Activated CD8-positive, alpha-beta memory T cell treated with anti-CD3 and anti-CD28 coated beads, Interleukin-2, amount 50 U/mL, for 48 hours (primary cell): ENCODE results near the gene GPR176.
A peak's percentile ranks its signal among the peaks of the same experiment; 100 is the strongest.

Experiments
- DNase-seq: peaks from one replicate; pipeline ENCODE4 v3.0.0-alpha.2; 2020

The GPR176 gene

DNA sequence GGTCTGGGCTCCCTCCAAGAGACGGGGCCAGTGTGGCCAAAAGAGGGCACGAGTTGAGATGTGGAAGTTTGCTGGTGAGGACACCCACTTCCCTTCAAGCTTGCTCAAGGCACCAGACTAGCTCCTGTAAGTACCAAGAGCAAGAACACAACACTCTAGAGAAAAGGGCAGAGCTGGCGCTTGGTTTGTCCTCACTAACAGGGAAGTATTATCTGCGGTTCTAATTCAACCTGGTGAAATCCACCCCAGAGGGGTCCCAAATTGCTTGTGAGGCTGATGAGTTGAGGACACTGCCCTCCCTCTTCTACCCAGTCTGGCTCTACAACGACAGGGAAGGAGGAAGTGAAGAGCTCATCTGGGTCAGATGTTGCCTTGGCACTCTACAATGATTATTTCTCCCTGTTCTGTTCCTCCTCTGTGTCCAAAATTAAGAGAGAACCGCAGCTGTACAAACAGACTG, 120.5 kb downstream of the GPR176 start:
- DNase-seq: no peak

GRCh38 chr15:39798382-39798781, 121.7 kb downstream of the GPR176 start:
- DNase-seq: no peak

DNA sequence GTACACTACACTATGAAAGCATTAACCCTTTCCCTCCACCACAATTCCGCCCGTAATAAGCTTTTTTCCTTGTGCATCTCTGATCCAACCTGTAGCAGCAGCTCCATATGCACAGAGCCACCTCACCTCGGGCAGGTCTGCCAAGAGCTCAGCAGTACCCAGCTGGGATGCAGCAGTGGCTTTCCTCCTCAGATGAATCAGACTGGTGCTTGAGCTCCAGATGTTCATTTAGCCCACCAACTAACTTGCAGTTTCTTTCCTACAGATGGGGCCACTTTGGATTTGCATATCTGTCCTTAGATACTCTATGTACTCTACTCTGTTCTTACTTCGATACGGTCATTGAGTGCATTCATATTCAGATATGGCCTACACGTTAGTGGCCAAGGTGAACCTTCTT, 122.7 kb downstream of the GPR176 start:
- DNase-seq: no peak

- DNase-seq: no peak
Observed at GRCh38 chr15:39796601-39797000, 123.5 kb downstream of the GPR176 start.

- DNase-seq: no peak
Observed at GRCh38 chr15:39795486-39795885, 124.6 kb downstream of the GPR176 start.

DNA sequence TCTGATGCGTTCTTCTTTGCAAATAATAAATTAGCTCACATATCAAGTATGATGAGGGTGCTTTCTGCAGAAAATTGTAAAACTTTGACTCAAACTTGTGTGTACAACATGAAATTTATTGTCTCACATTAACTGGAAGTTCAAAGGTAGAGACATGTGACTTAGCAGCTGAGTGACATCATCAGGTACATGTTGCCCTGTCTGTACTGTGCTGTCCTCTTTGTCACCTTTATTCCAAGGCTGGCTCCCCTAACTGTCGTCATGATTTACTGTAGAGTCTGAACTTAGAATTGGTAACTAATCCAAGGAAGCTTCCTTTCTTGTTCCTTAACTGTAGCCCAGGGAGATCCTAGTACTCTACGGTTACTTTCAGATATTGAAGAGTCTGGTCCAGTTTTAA, 125.1 kb downstream of the GPR176 start:
- no peak for DNase-seq

DNA sequence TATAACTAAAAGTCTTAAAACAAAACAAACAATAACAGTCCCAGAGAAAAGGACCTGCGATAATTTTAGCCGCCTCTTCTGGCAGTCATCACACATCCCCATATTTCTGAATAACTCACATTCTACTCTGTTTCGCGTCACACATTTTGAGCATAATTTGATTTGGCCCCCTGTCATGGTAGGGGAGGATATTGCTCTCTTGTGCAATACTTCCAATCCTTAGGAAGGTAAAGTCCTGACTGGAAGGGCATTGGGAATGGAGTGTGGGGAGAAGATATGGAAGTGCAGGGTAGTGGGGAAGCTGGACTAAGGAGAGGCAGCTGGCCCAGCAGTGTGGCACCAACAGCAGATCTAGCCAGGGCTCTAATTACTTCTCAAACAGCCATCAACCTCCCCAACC, 126.1 kb downstream of the GPR176 start:
- DNase-seq: no peak

GRCh38 chr15:39792844-39793335, 127.2 kb downstream of the GPR176 start:
- DNase-seq: no peak

DNA sequence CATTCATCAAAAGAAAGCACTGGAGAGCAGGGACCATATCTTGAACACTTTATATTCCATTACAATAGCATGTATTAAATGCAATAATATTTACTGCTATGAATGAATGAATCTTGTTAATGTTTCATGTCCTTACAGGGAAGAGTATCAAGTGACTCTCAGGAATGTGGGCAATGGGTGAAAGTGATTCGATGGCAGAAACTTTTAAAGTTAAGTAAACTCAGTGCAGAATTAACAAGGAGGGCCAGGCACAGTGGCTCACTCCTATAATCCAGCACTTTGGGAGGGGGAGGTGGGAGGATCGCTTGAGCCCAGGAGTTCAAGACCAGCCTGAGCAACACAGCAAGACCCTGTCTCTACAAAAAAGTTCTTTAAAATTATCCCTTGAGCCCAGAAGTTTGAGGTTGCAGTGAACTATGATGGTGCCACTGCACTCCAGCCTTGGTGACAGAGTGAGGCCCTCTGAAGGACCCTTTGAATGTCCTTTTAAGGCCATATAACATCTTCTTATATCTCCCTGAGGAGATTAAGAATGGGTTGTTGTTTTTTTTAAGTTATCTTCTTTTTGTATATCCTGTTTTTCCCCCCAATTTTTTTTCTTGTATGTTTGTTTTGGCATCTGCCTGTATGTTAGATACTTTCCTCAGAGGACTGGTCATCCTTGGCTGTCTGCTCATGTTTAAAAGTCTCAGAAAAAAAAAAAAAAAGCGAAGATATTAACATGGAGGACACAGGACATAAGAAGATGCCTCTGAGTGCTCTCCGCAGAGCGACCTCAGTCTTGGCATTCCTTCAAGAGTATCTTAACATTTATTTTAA, 127.8 kb downstream of the GPR176 start:
- no peak for DNase-seq

- no peak for DNase-seq
Observed at GRCh38 chr15:39789736-39790135, 130.3 kb downstream of the GPR176 start.

DNA sequence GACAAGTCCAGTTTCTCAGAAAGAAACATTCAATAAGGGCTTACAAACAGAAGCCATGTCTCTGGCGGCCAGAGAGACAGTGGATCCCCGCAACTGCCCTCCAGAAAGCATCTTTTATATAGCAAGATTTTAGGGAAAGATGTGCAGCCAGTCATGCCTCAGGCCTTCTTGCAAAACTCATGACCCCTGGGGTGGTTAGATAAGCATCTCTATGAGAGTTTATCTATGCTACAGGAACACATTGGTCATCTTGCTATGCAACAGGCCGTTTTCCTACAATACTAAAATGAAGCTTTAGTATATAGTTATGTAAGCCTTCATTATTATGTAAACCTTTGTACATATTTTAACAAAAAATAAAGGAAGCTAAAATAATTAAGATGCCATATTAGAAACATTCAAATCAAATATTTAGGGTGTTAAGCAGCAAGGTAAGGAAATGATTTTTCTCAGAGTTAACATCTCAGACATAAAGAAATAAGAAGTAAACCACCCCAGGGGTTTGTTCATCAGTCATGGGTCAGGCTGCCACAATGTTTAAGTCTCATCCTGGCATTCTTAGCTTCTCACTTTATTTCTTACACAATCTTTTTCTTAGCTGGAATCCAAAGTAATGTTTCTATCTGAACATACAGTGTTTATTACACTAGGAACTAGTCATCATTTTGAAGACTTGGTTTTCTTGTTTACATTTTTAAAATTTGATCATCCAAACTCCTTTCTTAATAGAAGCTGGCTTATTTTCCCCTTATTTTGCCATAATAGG, 131.1 kb downstream of the GPR176 start:
- DNase-seq: no peak

GRCh38 chr15:39788108-39788507, 132.0 kb downstream of the GPR176 start:
- DNase-seq: no peak

- DNase-seq: no peak
Observed at GRCh38 chr15:39787479-39787878, 132.6 kb downstream of the GPR176 start.

GRCh38 chr15:39786447-39787056, 133.5 kb downstream of the GPR176 start:
- DNase-seq: no peak

- no peak for DNase-seq
Observed at GRCh38 chr15:39785841-39786240, 134.2 kb downstream of the GPR176 start.

GRCh38 chr15:39785139-39785538, 134.9 kb downstream of the GPR176 start:
- DNase-seq: no peak

GRCh38 chr15:39784638-39785037, 135.4 kb downstream of the GPR176 start:
- DNase-seq: no peak

GRCh38 chr15:39784125-39784524, 135.9 kb downstream of the GPR176 start:
- DNase-seq: no peak

DNA sequence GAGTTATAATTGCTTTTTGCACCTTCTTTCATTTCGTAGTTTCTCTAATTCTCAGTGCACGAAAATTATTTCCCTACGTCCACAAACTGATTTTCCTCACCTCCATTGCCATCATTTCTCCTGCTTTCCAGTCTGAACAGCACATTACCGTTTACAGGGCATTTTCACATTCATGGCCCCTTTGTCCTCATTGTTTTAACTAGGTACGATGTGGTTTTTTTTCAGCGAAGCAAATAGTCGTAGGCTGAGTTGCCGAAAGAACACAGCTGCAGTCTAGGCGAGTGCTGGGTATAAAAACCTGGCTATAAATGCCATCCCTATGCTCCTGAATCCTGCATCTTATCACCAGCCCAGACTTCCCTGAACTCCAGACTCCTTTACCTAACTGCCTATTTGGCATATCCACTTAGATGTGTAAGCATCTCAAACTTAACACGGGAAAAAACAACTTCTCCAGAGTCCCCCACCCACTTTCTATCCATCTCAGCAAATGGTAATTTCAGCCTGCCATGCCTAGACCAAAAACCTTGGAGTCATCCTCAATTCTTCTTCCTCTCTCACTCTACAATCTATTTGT, 136.7 kb downstream of the GPR176 start:
- DNase-seq: no peak

- DNase-seq: peak; percentile 97
Observed at GRCh38 chr15:39782441-39783138, 137.5 kb downstream of the GPR176 start, which contains the start of gene FSIP1. FSIP1 (minus strand) TSS chr15:39782841; CDS start chr15:39776524, 6,317 bp downstream.

DNA sequence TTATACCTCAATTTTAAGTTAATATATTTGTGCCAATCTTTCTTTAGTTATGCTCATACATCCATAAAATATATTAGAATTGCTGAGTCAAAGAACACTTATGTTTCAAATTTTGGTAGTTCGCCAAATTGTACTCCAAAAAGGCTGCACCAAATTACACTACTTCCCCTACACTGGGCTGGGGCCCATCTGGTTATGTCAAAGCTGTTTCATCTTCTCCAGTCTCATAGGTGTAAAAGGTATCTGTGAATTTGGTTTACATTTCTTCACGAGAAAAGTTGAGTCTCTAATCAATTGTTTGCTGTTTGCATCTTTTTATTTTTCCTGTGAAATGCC, 138.1 kb downstream of the GPR176 start:
- no peak for DNase-seq

DNA sequence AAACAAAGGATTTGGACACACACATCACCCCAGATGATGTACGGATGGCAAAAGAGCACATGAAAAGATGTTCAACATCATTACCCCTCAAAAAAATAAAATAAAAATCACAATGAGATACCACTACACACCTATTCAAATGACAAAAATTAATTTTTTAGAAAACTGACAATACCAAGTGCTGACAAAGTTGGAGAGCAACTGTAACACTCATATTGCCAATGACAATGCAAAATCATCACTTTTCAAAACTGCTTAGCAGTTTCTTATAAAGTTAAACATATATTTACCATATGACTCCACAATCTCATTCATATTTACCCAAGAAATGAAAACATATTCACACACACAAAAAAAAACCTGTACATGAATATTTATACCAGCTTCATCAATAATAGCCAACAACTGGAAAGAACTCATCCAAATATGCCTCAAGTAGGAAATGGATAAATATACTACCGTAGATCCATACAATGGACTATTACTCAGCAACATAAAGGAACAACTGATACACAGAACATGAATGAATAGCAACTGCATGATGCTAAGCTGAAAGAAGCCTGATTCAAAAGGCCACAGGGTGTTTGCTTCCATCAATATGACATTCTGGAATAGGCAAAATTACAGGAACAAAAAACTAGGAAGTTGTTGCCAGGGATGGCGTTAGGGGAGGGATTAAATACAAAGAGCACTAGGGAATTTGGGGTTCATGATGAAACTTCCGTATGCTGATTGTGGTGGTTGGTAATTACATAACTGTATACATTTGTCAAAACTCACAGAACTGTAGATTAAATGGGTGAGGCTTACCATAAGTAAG, 138.7 kb downstream of the GPR176 start:
- no peak for DNase-seq
